ENCODE measurements around the gene SNTG2. TPM values are rescaled to one million over a fixed set of nuclear protein-coding genes. Genes with fewer than 3 reads are reported as not detected.

The SNTG2 gene
- total RNA-seq, 4 donors from 2014 or later, result 9.0 to 44.6 (median 30.8) TPM

- 44 to 47% methylated on average over 3 of the region's 3 CpGs for WGBS, 2 donors
- Histone ChIP-seq H3K27ac (no peak overlapping the region), H3K9me3 (peaks cover 0 to 28% (median 0%) of the 10 kb centered on the region in 4 donors), H3K27me3 (no peaks in the 10 kb centered on the region), H3K4me1 (no peaks in the 10 kb centered on the region), H3K4me3 (no peak overlapping the region), H3K36me3 (no peaks in the 10 kb centered on the region)
- DNase-seq (ENCODE audit: low spot score in 2 of 2), result no peak
- no peak for TF ChIP-seq POLR2A (IDR thresholded peaks at IDR 0.05)
- no peak for TF ChIP-seq EP300 (IDR thresholded peaks at IDR 0.05)
- TF ChIP-seq, protein P1, sequence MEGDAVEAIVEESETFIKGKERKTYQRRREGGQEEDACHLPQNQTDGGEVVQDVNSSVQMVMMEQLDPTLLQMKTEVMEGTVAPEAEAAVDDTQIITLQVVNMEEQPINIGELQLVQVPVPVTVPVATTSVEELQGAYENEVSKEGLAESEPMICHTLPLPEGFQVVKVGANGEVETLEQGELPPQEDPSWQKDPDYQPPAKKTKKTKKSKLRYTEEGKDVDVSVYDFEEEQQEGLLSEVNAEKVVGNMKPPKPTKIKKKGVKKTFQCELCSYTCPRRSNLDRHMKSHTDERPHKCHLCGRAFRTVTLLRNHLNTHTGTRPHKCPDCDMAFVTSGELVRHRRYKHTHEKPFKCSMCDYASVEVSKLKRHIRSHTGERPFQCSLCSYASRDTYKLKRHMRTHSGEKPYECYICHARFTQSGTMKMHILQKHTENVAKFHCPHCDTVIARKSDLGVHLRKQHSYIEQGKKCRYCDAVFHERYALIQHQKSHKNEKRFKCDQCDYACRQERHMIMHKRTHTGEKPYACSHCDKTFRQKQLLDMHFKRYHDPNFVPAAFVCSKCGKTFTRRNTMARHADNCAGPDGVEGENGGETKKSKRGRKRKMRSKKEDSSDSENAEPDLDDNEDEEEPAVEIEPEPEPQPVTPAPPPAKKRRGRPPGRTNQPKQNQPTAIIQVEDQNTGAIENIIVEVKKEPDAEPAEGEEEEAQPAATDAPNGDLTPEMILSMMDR (IDR thresholded peaks at IDR 0.05), result no peak
These were observed 100.4 kb downstream of the SNTG2 start for GRCh38 chr2:1051075-1051474.

DNA sequence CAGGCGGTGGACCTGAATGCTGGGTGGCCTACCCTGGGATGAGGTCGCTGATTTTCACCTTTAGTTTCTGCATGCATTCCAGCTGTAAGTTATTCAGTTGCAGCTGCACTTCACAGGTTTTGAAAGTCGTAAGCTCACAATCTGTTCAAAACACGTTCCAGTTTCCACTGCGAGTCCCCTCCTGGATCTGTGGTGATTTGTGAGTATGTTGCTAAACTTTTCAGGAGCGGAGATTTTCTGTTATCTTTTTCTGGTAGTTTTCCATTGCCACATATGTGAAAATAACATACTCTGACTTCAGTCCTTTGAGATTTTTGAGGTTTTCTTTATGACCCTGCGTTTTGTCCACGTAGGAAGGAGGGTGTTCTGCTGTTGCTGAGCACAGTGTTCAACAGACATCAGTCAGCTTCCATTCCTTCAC, 102.1 kb downstream of the SNTG2 start:
- Histone ChIP-seq H3K4me3 (no peak overlapping the region), H3K36me3 (no peaks in the 10 kb centered on the region), H3K4me1 (no peaks in the 10 kb centered on the region), H3K27me3 (no peaks in the 10 kb centered on the region), H3K9me3 (peaks cover 0 to 14% (median 0%) of the 10 kb centered on the region in 4 donors), H3K27ac (no peak overlapping the region)
- TF ChIP-seq POLR2A (IDR thresholded peaks at IDR 0.05) (no peak), EP300 (IDR thresholded peaks at IDR 0.05) (no peak)
- TF ChIP-seq, protein P1 (IDR thresholded peaks at IDR 0.05), result no peak
- DNase-seq (ENCODE audit: low spot score in 2 of 2), result no peak
- WGBS, 2 donors, result 47% methylated on average over 8 of the region's 8 CpGs

DNA sequence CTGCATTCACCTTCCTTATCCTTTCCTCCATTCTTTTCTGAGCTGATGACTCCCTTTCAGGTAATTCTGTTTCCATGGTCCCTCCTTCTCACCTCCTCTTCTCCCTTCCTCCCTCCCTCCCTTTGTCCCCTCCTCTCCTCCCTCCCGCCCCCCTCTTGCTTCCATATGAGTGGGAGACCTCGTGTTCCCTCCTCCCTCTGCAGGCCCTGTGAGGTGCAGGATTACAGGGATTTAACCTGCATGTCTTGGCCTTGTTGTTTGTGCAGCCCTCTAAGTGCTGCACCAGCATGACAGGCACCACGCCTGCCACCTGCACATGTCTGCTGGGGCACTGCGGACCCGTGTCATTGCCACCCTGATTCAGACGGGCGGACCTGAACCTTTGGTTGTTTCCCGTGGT, 103.1 kb downstream of the SNTG2 start:
- WGBS, 2 donors, result 63 to 66% methylated on average over 8 of the region's 8 CpGs
- TF ChIP-seq POLR2A (IDR thresholded peaks at IDR 0.05), result no peak
- TF ChIP-seq, protein P1 (IDR thresholded peaks at IDR 0.05), result no peak
- TF ChIP-seq EP300 (IDR thresholded peaks at IDR 0.05), result no peak
- H3K9me3 ChIP-seq, result peaks cover 0 to 8% (median 0%) of the 10 kb centered on the region in 4 donors
- no peaks in the 10 kb centered on the region for H3K4me1 ChIP-seq
- no peaks in the 10 kb centered on the region for H3K27me3 ChIP-seq
- H3K27ac ChIP-seq, result no peak overlapping the region
- no peak overlapping the region for H3K4me3 ChIP-seq
- no peak for DNase-seq (ENCODE audit: low spot score in 2 of 2)
- H3K36me3 ChIP-seq, result no peaks in the 10 kb centered on the region

DNA sequence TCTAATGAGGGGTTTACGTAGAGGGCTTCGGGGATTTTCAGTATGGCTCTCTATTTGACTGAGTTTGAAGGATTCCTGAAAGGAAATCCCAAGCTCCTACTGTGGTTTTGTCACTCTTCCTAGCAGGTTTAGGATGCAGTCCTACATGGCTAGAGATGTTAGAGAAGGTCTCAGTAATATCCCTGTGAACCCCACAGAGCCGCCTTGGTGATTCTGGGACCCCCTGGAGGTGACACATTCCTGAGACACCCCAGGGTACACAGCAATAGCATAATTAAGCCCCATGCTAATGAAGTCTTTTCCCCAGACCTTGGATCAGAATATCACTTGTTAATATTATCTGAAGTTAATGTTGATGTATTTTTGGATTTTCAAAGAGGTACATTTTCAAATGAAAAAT, 103.8 kb downstream of the SNTG2 start:
- Histone ChIP-seq H3K4me1 (no peaks in the 10 kb centered on the region), H3K4me3 (no peak overlapping the region), H3K27ac (no peak overlapping the region), H3K27me3 (no peaks in the 10 kb centered on the region), H3K9me3 (peaks cover 0 to 2% (median 0%) of the 10 kb centered on the region in 4 donors), H3K36me3 (no peaks in the 10 kb centered on the region)
- WGBS, 2 donors, result 75 to 79% methylated on average over 3 of the region's 3 CpGs
- no peak for TF ChIP-seq POLR2A (IDR thresholded peaks at IDR 0.05)
- TF ChIP-seq, protein P1 (IDR thresholded peaks at IDR 0.05), result no peak
- TF ChIP-seq EP300 (IDR thresholded peaks at IDR 0.05), result no peak
- DNase-seq (ENCODE audit: low spot score in 2 of 2), result no peak

DNA sequence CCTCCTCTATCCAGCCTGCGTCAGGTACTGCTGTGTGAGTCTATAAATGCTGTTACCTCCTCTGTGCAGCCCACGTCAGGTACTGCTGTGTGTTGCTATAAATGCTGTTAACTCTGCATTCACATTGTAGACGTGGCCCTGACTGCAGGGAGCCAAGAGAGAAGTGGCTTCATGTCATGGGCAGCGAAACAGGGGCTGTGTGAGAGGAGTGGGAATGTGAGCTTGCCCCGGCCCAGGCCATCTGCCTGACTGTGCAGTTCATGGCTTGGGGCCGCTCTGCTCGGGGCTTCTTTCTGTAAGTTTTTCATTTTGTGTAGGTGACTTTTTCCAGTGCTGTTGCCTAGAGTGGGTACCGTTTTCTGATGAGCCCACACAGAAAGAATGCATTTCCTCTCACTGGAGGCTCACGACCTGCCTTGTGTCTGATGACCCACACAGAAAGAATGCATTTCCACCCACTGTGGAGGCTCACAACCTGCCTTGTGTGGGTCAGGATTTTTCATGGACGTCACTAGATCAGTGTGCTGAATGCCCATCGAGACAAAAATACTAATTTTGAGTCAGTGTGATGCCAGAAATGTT, 104.5 kb downstream of the SNTG2 start:
- DNase-seq (ENCODE audit: low spot score in 2 of 2), result no peak
- WGBS, 2 donors, result 54 to 58% methylated on average over 11 of the region's 11 CpGs
- no peaks in the 10 kb centered on the region for H3K9me3 ChIP-seq
- H3K4me3 ChIP-seq, result no peak overlapping the region
- no peaks in the 10 kb centered on the region for H3K36me3 ChIP-seq
- TF ChIP-seq, protein P1 (IDR thresholded peaks at IDR 0.05), result no peak
- TF ChIP-seq POLR2A (IDR thresholded peaks at IDR 0.05), result no peak
- no peak for TF ChIP-seq EP300 (IDR thresholded peaks at IDR 0.05)
- no peak overlapping the region for H3K27ac ChIP-seq
- H3K4me1 ChIP-seq, result no peaks in the 10 kb centered on the region
- H3K27me3 ChIP-seq, result no peaks in the 10 kb centered on the region

Data from tibial nerve (tissue), 4 donors.